Immature natural killer cell (primary cell): ENCODE data around the gene ISCU. TPM values are rescaled to one million over a fixed set of nuclear protein-coding genes. Genes with fewer than 3 reads are reported as not detected.
"Not testable (repeated sequence)": the region's sequence is repeated elsewhere in the genome, so short reads cannot be mapped to it uniquely, and the experiment has no call there.

Experiments used
- DNase-seq, 3 donors: peaks; one replicate each; pipeline ENCODE4 v3.0.0; 2022; ENCODE audit warnings: mixed read lengths in 1 of 3
- H3K27ac Mint-ChIP-seq, 6 donors: one replicate each; pipeline ENCODE4 v1.8.0; 2020; ENCODE audit warnings: mixed read lengths in 6 of 6, mild to moderate bottlenecking in 5 of 6, inconsistent platforms in 4 of 6, moderate library complexity in 3 of 6
- H3K27me3 Mint-ChIP-seq, 3 donors: one replicate each; pipeline ENCODE4 v1.8.0; 2020 to 2021; ENCODE audit warnings: low read depth in 3 of 3, mild to moderate bottlenecking in 3 of 3, mixed read lengths in 3 of 3, moderate library complexity in 3 of 3, inconsistent platforms in 1 of 3
- H3K36me3 Mint-ChIP-seq, 3 donors: one replicate each; pipeline ENCODE4 v1.8.0; 2020; ENCODE audit warnings: mixed read lengths in 3 of 3, inconsistent platforms in 2 of 3, mild to moderate bottlenecking in 2 of 3
- H3K4me1 Mint-ChIP-seq, 2 donors: one replicate each; pipeline ENCODE4 v1.8.0; 2020; ENCODE audit warnings: inconsistent platforms in 2 of 2, mild to moderate bottlenecking in 2 of 2, mixed read lengths in 2 of 2, moderate library complexity in 1 of 2
- H3K4me3 Mint-ChIP-seq, 5 donors: one replicate each; pipeline ENCODE4 v1.8.0; 2020; ENCODE audit warnings: mild to moderate bottlenecking in 5 of 5, mixed read lengths in 5 of 5, inconsistent platforms in 3 of 5, moderate library complexity in 3 of 5
- H3K9me3 Mint-ChIP-seq, 6 donors: one replicate each; pipeline ENCODE4 v1.8.0; 2020; ENCODE audit warnings: mild to moderate bottlenecking in 6 of 6, mixed read lengths in 6 of 6, inconsistent platforms in 4 of 6, moderate library complexity in 3 of 6
- polyA plus RNA-seq, 3 donors: library from polyadenylated mRNA; unstranded; fragments of 300-500 nt; fragmentation: Illumina TruSeq; gene quantifications; one replicate each; pipeline ENCODE4 v1.2.3, GENCODE V29; 2021

ISCU gene
- polyA plus RNA-seq, 3 donors from 2014 or later: 159 to 211 (median 178) TPM

- no peaks in the 10 kb centered on the region for H3K27me3 Mint-ChIP-seq
- no peak for DNase-seq
- peak overlapping the region in 2 of 6 donors; percentile 44 to 62 for H3K27ac Mint-ChIP-seq
- H3K4me3 Mint-ChIP-seq: no peak overlapping the region
- no peaks in the 10 kb centered on the region for H3K9me3 Mint-ChIP-seq
- H3K4me1 Mint-ChIP-seq: peaks cover 5 to 7% of the 10 kb centered on the region in 2 donors
- peaks cover 7 to 49% (median 34%) of the 10 kb centered on the region in 3 donors for H3K36me3 Mint-ChIP-seq
Measured at GRCh38 chr12:108568338-108569154, 6.2 kb downstream of the ISCU start.

- DNase-seq: no peak
- Mint-ChIP-seq H3K4me3 (no peak overlapping the region), H3K9me3 (no peaks in the 10 kb centered on the region), H3K4me1 (no peaks in the 10 kb centered on the region), H3K27ac (no peak overlapping the region), H3K27me3 (peaks cover 0 to 4% (median 0%) of the 10 kb centered on the region in 3 donors), H3K36me3 (peaks cover 0 to 39% (median 24%) of the 10 kb centered on the region in 3 donors)
Measured at GRCh38 chr12:108570743-108571608, 8.6 kb downstream of the ISCU start.

DNA sequence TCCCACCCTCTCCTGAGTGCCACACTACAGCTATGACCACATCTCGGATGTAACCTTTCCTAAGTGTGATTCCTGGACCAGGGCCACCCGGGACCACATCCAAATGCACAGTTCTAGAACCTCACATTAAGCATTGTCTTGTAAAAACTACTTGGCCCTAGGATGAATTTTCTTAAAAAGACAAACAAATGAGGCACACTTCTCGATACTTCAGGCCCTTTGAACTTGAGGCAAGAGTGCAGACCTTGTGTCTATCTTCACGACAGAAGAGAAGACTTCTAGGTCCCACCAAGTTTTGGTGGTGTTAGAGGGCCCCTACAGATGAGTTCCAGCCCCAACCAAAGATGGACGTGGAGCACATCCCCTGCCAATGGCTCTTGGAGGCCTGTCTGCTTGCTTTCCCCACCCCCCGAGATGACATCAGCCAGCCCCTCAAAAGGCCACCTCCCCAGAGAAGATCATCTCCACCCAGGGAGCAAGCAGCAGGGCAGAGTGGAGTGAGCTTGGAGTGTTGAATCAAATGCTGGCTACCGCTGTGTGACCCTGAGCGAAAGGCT, 9.3 kb downstream of the ISCU start:
- Mint-ChIP-seq H3K4me3 (no peak overlapping the region), H3K36me3 (peaks cover 0 to 33% (median 21%) of the 10 kb centered on the region in 3 donors), H3K4me1 (no peaks in the 10 kb centered on the region), H3K27me3 (peaks cover 0 to 4% (median 0%) of the 10 kb centered on the region in 3 donors), H3K9me3 (no peaks in the 10 kb centered on the region), H3K27ac (no peak overlapping the region)
- no peak for DNase-seq

DNA sequence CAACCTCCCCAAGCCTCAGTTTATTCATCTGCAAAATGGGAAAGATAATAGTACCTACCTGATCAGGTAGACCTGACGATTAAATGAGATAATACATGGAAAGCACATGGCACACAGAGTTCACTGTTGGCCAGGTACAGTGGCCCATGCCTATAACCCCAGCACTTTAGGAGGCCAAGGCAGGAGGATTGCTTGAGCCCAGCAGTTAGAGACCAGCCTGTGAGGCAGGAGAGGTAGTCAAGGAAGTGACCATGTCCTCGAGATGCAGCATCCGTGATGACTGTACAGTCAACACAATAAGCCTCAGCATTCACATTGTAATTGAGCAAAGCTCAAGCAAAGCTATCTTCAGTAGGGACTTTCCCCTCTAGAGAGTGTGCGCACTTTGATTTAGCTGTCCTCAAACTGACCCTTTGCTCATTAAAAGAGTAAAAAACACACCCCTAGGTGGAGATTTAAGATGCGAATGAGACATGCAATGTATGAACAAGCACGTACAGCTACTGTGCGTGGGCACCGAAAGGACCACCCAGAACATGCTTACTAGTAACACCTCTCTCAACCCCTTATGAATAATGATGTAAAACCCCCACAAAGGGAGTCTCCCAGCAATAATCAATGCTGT, 9.9 kb downstream of the ISCU start:
- no peak overlapping the region for H3K27ac Mint-ChIP-seq
- H3K9me3 Mint-ChIP-seq: no peaks in the 10 kb centered on the region
- H3K4me3 Mint-ChIP-seq: no peak overlapping the region
- peaks cover 0 to 27% (median 15%) of the 10 kb centered on the region in 3 donors for H3K36me3 Mint-ChIP-seq
- peaks cover 0 to 4% (median 0%) of the 10 kb centered on the region in 3 donors for H3K27me3 Mint-ChIP-seq
- no peak for DNase-seq
- H3K4me1 Mint-ChIP-seq: no peaks in the 10 kb centered on the region

DNA sequence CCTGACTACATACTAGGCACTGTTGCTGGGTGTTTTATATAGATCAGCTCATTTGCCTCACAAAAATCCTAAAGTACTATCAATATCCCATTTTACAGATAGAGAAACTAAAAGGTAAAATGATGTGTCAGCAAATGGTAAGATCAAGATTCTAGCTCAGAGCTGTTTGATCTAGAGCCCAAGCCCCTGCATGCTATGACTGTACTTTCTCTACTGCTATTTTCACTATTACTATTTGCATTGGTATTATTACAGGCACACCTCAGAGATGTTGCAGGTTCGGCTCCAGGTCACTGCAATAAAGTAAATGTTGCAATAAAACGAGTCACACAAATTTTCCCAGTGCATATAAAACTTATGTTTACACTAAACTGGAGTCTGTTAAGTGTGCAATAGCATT, 10.9 kb downstream of the ISCU start:
- no peak for DNase-seq
- Mint-ChIP-seq H3K36me3 (peaks cover 0 to 19% (median 9%) of the 10 kb centered on the region in 3 donors), H3K4me3 (no peak overlapping the region), H3K27me3 (peaks cover 0 to 5% (median 1%) of the 10 kb centered on the region in 3 donors), H3K27ac (no peak overlapping the region), H3K4me1 (no peaks in the 10 kb centered on the region), H3K9me3 (no peaks in the 10 kb centered on the region)

DNA sequence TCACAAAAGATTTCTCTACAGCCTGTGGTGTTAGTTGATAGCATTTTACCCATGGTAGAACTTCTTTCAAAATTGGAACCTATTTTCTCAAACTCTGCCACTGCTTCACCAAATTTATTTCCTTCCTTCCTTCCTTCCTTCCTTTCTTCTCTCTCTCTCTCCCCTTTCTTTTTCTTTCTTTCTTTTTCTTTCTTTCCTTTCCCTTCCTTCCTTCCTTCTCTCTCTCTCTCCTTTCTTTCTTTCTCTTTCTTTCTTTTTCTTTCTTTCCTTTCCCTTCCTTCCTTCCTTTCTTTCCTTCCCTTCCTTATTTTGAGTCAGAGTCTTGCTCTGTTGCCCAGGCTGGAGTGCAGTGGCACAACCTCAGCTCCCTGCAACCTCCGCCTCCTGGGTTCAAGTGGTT, 11.9 kb downstream of the ISCU start:
- not testable (repeated sequence) for H3K4me3 Mint-ChIP-seq, H3K4me1 Mint-ChIP-seq, H3K36me3 Mint-ChIP-seq, H3K27ac Mint-ChIP-seq, DNase-seq, H3K9me3 Mint-ChIP-seq
- H3K27me3 Mint-ChIP-seq: peaks cover 8 to 14% (median 10%) of the 10 kb centered on the region in 3 donors

DNA sequence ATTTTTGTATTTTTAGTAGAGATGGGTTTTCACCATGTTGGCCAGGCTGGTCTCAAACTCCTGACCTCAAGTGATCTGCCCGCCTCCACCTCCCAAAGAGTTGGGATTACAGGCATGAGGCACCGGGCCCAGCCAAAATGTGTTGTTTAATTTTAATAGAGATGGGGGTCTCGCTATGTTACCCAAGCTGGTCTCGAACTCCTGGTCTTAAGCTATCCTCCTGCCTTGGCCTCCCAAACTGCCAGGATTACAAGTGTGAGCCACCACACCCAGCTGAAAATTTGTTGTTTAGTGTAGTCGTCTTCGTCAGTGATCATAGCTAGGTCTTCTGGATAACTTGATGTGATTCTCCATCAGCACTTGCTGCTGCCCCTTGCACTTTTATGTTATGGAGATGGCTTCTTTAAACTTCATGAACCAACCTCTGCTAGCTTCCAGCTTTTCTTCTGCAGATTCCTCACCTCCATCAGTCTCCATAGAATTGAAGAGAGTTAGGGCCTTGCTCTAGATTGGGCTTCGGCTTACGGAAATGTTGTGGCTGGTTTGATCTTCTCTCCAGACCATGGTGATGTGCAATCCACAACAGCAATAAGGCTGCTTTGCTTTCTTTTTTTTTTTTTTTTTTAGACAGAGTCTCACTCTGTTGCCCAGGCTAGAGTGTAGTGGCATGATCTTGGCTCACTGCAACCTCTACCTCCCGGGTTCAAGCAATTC, 13.0 kb downstream of the ISCU start:
- Mint-ChIP-seq H3K4me3 (no peak overlapping the region), H3K4me1 (peaks cover 7% of the 10 kb centered on the region in 2 donors), H3K27me3 (peaks cover 9 to 17% (median 10%) of the 10 kb centered on the region in 3 donors), H3K36me3 (peaks cover 0 to 4% (median 0%) of the 10 kb centered on the region in 3 donors), H3K27ac (no peak overlapping the region), H3K9me3 (peaks cover 2 to 9% (median 6%) of the 10 kb centered on the region in 6 donors)
- DNase-seq: no peak

- Mint-ChIP-seq H3K9me3 (peaks cover 2 to 10% (median 6%) of the 10 kb centered on the region in 6 donors), H3K4me1 (peaks cover 7% of the 10 kb centered on the region in 2 donors), H3K27me3 (peaks cover 9 to 17% (median 10%) of the 10 kb centered on the region in 3 donors), H3K4me3 (no peak overlapping the region), H3K36me3 (no peaks in the 10 kb centered on the region), H3K27ac (peak overlapping the region in 1 of 6 donors; percentile 2)
- DNase-seq: no peak
Measured at GRCh38 chr12:108576660-108577234, 14.4 kb downstream of the ISCU start.

DNA sequence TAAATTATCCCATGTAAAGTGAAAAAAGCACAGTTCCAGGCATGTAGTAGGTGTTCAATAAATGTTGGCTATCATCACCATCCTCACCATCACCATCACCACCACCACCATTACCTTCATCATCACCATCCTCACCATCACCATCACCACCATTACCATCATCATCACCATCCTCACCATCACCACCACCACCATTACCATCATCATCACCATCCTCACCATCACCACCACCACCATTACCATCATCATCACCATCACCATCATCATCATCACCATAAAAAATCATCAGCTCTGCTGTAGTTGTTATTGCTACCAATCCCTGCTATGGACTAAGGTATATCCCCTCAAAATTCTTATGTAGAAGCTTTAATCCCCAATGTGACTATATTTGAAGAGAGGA, 15.1 kb downstream of the ISCU start:
- Mint-ChIP-seq H3K9me3 (peaks cover 2 to 10% (median 6%) of the 10 kb centered on the region in 6 donors), H3K27ac (peak overlapping the region in 1 of 6 donors; percentile 30), H3K4me3 (no peak overlapping the region), H3K27me3 (peaks cover 9 to 17% (median 12%) of the 10 kb centered on the region in 3 donors), H3K4me1 (peaks cover 7% of the 10 kb centered on the region in 2 donors), H3K36me3 (no peaks in the 10 kb centered on the region)
- DNase-seq: no peak

DNA sequence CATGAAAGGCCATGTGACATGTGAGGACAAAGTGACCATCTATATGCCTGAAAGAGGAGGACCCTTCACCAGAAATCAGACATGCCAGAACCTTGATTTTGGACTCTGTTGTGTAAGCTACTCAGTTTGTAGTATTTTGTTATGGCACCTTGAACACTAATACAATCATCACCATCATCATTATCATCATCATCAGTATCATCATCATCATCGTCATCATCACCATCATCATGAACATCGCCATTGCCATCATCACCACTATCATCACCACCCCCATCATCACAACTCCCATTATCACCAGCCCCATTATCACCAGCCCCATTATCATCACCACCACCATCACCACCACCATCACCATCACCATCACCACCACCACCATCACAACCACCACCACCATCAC, 15.9 kb downstream of the ISCU start:
- Mint-ChIP-seq H3K27me3 (peaks cover 9 to 19% (median 12%) of the 10 kb centered on the region in 3 donors), H3K9me3 (peaks cover 2 to 10% (median 6%) of the 10 kb centered on the region in 6 donors), H3K4me3 (no peak overlapping the region), H3K4me1 (peaks cover 7% of the 10 kb centered on the region in 2 donors), H3K36me3 (no peaks in the 10 kb centered on the region), H3K27ac (peak overlapping the region; percentile 33 to 86 (median 78))
- DNase-seq: no peak

- DNase-seq: peak; percentile 24 to 40 (median 24)
- Mint-ChIP-seq H3K4me3 (peak overlapping the region in 2 of 5 donors; percentile 1 to 33), H3K4me1 (peaks cover 7% of the 10 kb centered on the region in 2 donors), H3K9me3 (peaks cover 2 to 10% (median 6%) of the 10 kb centered on the region in 6 donors), H3K36me3 (no peaks in the 10 kb centered on the region), H3K27me3 (peaks cover 9 to 21% (median 12%) of the 10 kb centered on the region in 3 donors), H3K27ac (peak overlapping the region; percentile 51 to 86 (median 78))
Measured at GRCh38 chr12:108578813-108579212, 16.4 kb downstream of the ISCU start.

GRCh38 chr12:108580531-108580930, 18.1 kb downstream of the ISCU start:
- Mint-ChIP-seq H3K4me3 (no peak overlapping the region), H3K9me3 (peaks cover 2 to 10% (median 6%) of the 10 kb centered on the region in 6 donors), H3K36me3 (no peaks in the 10 kb centered on the region), H3K4me1 (peaks cover 7% of the 10 kb centered on the region in 2 donors), H3K27me3 (peaks cover 11 to 17% (median 12%) of the 10 kb centered on the region in 3 donors), H3K27ac (no peak overlapping the region)
- DNase-seq: no peak
